ENCODE results near the gene FBXL13. TPM values are rescaled to one million over a fixed set of nuclear protein-coding genes. Genes with fewer than 3 reads are reported as not detected.
"Not testable (repeated sequence)": the region's sequence is repeated elsewhere in the genome, so short reads cannot be mapped to it uniquely, and the experiment has no call there.

Gene FBXL13
- total RNA-seq, 2 donors from 2014 or later = 0.65 to 0.68 TPM

DNA sequence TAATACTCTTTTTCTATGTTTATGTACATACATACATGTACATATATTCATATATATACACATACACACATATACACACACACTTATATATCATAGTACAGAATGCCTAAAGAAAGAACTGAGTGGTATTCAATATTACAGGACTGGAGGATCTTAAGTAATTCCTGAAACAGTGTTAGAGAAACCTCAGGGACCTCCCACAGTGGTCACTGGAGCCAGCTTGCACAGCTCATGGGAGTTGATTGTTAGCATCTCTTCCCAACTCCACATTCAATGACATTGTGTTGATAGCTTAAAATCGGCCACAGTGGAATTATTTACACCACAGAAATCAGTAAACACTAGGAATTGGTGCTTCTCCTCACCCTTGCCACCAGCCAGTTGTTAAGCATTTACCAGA lies 155.8 kb downstream of the FBXL13 start:
- ATAC-seq (no peak), DNase-seq (no peak)
- intact Hi-C loops (cut with DNase I) = no loop called here

GRCh38 chr7:102917436-102918353 lies 156.9 kb downstream of the FBXL13 start:
- no peak for ATAC-seq
- DNase-seq = no peak
- intact Hi-C loops (cut with DNase I) = no loop called here

- intact Hi-C loops (cut with DNase I) = no loop called here
- no peak for ATAC-seq
- DNase-seq = no peak
Observed at GRCh38 chr7:102916881-102917280, 157.7 kb downstream of the FBXL13 start.

GRCh38 chr7:102916426-102916825 lies 158.2 kb downstream of the FBXL13 start:
- intact Hi-C loops (cut with DNase I) = no loop called here
- ATAC-seq (peak in 1 of 2 donors; percentile 38), DNase-seq (no peak)

DNA sequence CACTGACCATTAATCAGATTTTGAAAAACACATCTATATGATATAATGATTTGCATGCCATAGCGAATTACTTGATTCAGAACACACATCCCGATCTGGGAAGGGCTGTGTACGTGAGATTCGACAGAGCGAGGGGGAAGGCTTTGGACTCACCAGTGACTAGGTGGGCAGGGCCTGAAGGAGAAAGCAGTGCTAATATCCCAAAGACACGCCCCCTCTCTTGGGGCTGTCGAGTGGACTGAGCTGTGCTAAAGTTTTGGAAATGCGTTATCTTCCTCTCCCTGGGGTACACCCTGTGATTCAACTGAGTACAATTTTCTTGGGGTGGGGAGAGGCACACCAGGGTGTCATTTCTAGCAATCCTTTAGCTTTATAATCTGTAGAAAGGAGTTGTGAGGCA lies 160.0 kb downstream of the FBXL13 start:
- intact Hi-C loops (cut with DNase I) = no loop called here
- peak; percentile 78 for DNase-seq
- peak; percentile 91 for ATAC-seq

DNA sequence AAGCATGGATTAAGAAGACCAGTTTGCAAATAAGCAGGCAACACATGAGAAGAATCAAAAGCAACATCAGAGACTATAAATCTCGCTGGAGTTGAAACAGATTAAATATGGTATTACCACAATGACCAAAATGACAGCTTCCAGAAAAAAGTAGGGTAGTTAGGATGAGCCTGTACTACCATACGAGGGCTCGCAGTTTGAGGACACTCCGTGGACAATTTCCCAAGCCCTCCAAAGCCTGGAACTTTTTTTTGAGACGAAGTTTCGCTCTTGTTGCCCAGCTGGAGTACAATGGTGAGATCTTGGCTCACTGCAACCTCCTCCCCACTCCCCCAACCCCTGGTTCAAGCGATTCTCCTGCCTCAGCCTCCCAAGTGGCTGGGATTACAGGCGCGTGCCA lies 160.8 kb downstream of the FBXL13 start:
- ATAC-seq (peak; percentile 7 to 31), DNase-seq (no peak)
- intact Hi-C loops (cut with DNase I) = no loop called here

DNA sequence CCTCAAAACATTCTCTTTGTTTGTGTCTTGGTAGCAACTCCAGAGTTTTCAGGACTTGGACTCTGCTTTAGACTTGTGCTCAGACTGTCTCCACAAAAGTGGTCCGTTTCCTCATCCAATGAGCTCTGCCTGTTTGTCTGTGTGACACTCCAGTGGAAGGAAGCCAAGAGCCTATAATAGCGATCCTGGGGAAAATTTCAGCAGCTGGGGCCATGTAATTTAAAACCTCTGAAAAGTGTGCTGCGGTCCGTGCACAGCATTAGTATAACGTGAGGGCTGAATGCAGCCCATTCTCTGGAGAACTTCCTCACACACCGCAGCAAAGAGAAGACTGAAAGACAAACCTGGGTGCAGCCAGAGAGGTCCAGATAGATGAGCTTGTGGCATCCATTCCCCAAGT lies 161.9 kb downstream of the FBXL13 start, which contains the start of gene LRRC17:
TSS of gene LRRC17 (plus strand) at position 259 of the 400 bp plus-strand sequence. CDS start 20,914 bp downstream, outside the sequence.
- DNase-seq (peak; percentile 23), ATAC-seq (peak; percentile 52 to 77)
- intact Hi-C loops (cut with DNase I) = no loop called here

- intact Hi-C loops (cut with DNase I) = no loop called here
- ATAC-seq = no peak
- DNase-seq = no peak
Observed at GRCh38 chr7:102908676-102909075, 165.9 kb downstream of the FBXL13 start.

DNA sequence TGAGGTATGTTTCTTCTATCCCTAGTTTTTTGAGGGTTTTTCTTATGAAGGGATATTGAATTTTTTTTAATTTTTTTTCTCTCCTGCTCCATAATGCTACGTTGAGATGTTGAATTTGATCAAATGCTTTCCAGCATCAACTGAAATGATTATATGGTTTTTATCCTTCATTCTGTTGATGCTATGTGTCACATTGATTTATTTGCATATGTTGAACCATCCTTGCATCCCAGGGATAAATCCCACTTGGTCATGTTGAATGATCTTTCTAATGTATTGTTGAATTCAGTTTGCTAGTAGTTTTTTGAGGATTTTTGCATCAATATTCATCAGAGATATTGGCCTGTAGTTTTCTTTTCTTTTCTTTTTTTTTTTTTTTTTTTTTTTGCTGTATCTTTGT lies 171.0 kb downstream of the FBXL13 start:
- DNase-seq; intact Hi-C loops (cut with DNase I); ATAC-seq: not testable (repeated sequence)

GRCh38 chr7:102902052-102902451 lies 172.5 kb downstream of the FBXL13 start:
- ATAC-seq; DNase-seq; intact Hi-C loops (cut with DNase I): not testable (repeated sequence)

DNA sequence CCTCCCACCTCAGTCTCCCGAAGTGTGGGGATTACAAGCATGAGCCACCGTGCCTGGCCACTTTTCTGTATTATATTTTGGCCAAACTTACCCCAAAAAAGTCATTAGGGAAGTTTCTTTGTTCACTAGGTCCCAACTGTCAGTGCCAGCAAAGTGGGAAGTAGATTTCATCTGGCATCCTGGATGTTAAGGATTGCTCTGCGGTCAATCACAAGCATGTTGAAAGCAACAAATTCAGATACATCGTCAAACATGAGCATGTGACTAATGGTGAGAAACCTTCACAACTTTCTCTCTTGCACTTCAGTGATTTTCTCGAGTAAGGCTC lies 176.1 kb downstream of the FBXL13 start:
- intact Hi-C loops (cut with DNase I) = no loop called here
- no peak for ATAC-seq
- DNase-seq = no peak

- intact Hi-C loops (cut with DNase I) = no loop called here
- ATAC-seq (no peak), DNase-seq (no peak)
Observed at GRCh38 chr7:102897856-102898531, 176.6 kb downstream of the FBXL13 start.

- intact Hi-C loops (cut with DNase I) = no loop called here
- ATAC-seq (no peak), DNase-seq (no peak)
Observed at GRCh38 chr7:102897211-102897631, 177.4 kb downstream of the FBXL13 start.

DNA sequence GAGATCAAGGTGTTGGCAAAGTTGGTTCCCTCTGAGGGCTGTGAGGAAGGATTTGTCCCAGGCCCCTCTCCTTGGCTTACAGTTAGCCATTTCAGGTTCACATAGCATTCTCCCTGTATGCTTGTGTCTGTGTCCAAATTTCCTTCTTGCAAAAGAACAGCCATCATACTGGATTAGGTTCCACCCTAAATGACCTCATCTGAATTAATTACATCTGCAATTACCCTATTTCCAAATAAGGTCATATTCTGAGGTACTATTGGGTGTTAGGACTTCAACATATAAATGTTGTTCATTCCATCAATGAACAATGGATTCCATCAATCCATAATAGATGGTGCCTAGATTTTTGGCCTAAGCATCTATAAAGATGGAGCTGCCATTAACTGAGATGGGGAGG lies 178.0 kb downstream of the FBXL13 start:
- intact Hi-C loops (cut with DNase I) = no loop called here
- no peak for ATAC-seq
- no peak for DNase-seq

- ATAC-seq (no peak), DNase-seq (no peak)
- intact Hi-C loops (cut with DNase I) = no loop called here
Observed at GRCh38 chr7:102895602-102896001, 179.0 kb downstream of the FBXL13 start.

GRCh38 chr7:102892631-102893278 lies 181.8 kb downstream of the FBXL13 start:
- ATAC-seq (peak; percentile 23 to 35), DNase-seq (no peak)
- intact Hi-C loops (cut with DNase I) = no loop called here

DNA sequence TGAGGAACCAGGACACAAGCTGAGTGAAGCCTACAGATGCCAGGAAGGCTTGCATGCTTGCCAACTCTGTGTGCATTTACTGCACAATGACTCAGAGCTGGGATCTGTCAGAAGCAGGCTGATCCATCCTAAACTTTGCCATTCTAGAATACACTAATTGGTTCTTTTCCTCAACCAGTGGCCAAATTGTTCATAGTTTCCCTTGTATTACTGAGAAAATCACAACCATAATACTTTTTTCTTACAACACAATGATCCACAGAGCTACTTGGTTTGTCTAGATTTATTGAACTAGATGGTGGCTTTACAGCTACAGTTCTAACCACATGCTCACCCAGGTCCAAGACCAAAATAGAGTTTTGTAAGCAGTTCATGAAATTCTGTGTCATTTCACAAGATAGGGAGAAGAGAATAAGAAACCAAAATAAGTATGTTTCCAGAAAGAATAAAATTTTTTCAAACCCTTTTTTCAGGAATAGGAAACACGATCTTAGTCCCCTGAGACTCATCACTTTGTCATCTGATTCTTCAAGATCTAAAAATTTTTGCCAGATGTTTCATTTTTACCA lies 182.8 kb downstream of the FBXL13 start:
- peak; percentile 72 to 85 for ATAC-seq
- intact Hi-C loops (cut with DNase I) = no loop called here
- peak; percentile 56 for DNase-seq

GRCh38 chr7:102890971-102891692 lies 183.5 kb downstream of the FBXL13 start:
- DNase-seq (no peak), ATAC-seq (no peak)
- intact Hi-C loops (cut with DNase I) = no loop called here

Data from left cardiac atrium (tissue), 4 donors.